GM23338 (cell line): Measurements from ENCODE around the gene RAB17. TPM values are rescaled to one million over a fixed set of nuclear protein-coding genes. Genes with fewer than 3 reads are reported as not detected.

ENCODE experiments used
- ATAC-seq: fragments of 200-7000 bp; cut with Tn5 transposase; 3 replicates; pipeline ENCODE4 v1.9.1; 2020
- DNase-seq: peaks from one replicate; pipeline ENCODE4 v3.0.0-alpha.2; 2015; ENCODE audit warnings: low spot score
- H2AFZ ChIP-seq: fragments of 200-600 bp; sonication (generic); 2 replicates; pipeline ENCODE4 v1.8.0; 2016; ENCODE audit warnings: antibody characterized with exemption, mild to moderate bottlenecking, moderate library complexity
- H3F3A ChIP-seq: fragments of 200-600 bp; sonication (generic); replicated peaks from 2 replicates; pipeline ENCODE4 v1.8.0; 2017; ENCODE audit warnings: antibody characterized with exemption, mixed run types, low read depth
- H3K27ac ChIP-seq: fragments of 200-600 bp; sonication (generic); 2 replicates; pipeline ENCODE4 v1.6.1; 2016; ENCODE audit warnings: low read depth
- H3K27me3 ChIP-seq: fragments of 200-600 bp; sonication (generic); 2 replicates; pipeline ENCODE4 v1.8.0; 2016; ENCODE audit warnings: mild to moderate bottlenecking, mixed run types, moderate library complexity; ENCODE audit not compliant: insufficient read depth
- H3K36me3 ChIP-seq: fragments of 200-600 bp; sonication (generic); 2 replicates; pipeline ENCODE4 v1.8.0; 2016; ENCODE audit warnings: mild to moderate bottlenecking; ENCODE audit not compliant: insufficient read depth
- H3K4me1 ChIP-seq: fragments of 200-600 bp; sonication (generic); 2 replicates; pipeline ENCODE4 v1.8.0; 2016; ENCODE audit warnings: mild to moderate bottlenecking, moderate library complexity; ENCODE audit not compliant: insufficient read depth
- H3K4me2 ChIP-seq: fragments of 200-600 bp; sonication (generic); 2 replicates; pipeline ENCODE4 v1.7.1; 2017; ENCODE audit warnings: mixed run types
- H3K4me3 ChIP-seq: fragments of 200-600 bp; sonication (generic); 2 replicates; pipeline ENCODE4 v1.6.1; 2016; ENCODE audit warnings: mixed run types
- H3K79me2 ChIP-seq: fragments of 200-600 bp; sonication (generic); replicated peaks from 2 replicates; pipeline ENCODE4 v1.8.0; 2017; ENCODE audit warnings: mild to moderate bottlenecking; ENCODE audit not compliant: insufficient read depth
- H3K9me2 ChIP-seq: fragments of 200-600 bp; sonication (generic); 2 replicates; pipeline ENCODE4 v1.8.0; 2017; ENCODE audit not compliant: insufficient read depth
- H4K20me1 ChIP-seq: fragments of 200-600 bp; sonication (generic); replicated peaks from 2 replicates; pipeline ENCODE4 v1.8.0; 2017; ENCODE audit warnings: mild to moderate bottlenecking; ENCODE audit not compliant: insufficient read depth
- H3K27ac Mint-ChIP-seq: 2 replicates; pipeline ENCODE4 v1.8.0; 2020; ENCODE audit warnings: inconsistent platforms, mild to moderate bottlenecking, moderate library complexity, mixed read lengths
- H3K27me3 Mint-ChIP-seq: 3 replicates; pipeline ENCODE4 v1.8.0; 2022; ENCODE audit warnings: low read depth, mild to moderate bottlenecking, moderate library complexity, mixed read lengths, inconsistent platforms; ENCODE audit not compliant: insufficient read depth, poor library complexity
- H3K36me3 Mint-ChIP-seq: 3 replicates; pipeline ENCODE4 v1.8.0; 2021; ENCODE audit warnings: low read depth, mild to moderate bottlenecking, inconsistent platforms, moderate library complexity, mixed read lengths
- H3K4me1 Mint-ChIP-seq: 3 replicates; pipeline ENCODE4 v1.8.0; 2020; ENCODE audit warnings: mild to moderate bottlenecking, inconsistent platforms, mixed read lengths
- H3K4me3 Mint-ChIP-seq: 3 replicates; pipeline ENCODE4 v1.8.0; 2021; ENCODE audit warnings: moderate library complexity, mild to moderate bottlenecking, inconsistent platforms, mixed read lengths
- H3K9me3 Mint-ChIP-seq: 3 replicates; pipeline ENCODE4 v1.8.0; 2020; ENCODE audit warnings: moderate library complexity, mild to moderate bottlenecking, inconsistent platforms, mixed read lengths
- CREB1 ChIP-seq: fragments of 250-450 bp; sonication (Bioruptor Pico); IDR thresholded peaks from 2 replicates; pipeline ENCODE4 v1.5.0; 2020; ENCODE audit warnings: low read depth, mild to moderate bottlenecking, moderate library complexity
- JUNB ChIP-seq: IDR thresholded peaks from one replicate; pipeline ENCODE4 v1.6.1; 2016; ENCODE audit warnings: antibody characterized with exemption; ENCODE audit not compliant: unreplicated experiment
- POLR2AphosphoS5 ChIP-seq: IDR thresholded peaks from 2 replicates; pipeline ENCODE4 v1.6.1; 2016; ENCODE audit warnings: antibody characterized with exemption, low read depth
- STAT1 ChIP-seq: IDR thresholded peaks from one replicate; pipeline ENCODE4 v1.6.1; 2016; ENCODE audit warnings: antibody characterized with exemption; ENCODE audit not compliant: unreplicated experiment
- ZNF331 ChIP-seq: fragments of 250-450 bp; sonication (Bioruptor Pico); IDR thresholded peaks from 2 replicates; pipeline ENCODE4 v1.5.0; 2020; ENCODE audit warnings: low read depth, mild to moderate bottlenecking, moderate library complexity
- polyA plus RNA-seq: library from polyadenylated mRNA; unstranded; fragments of >200 nt; fragmentation: Nextera tagmentation; extraction: Ambion mirVana; gene quantifications from 2 replicates; pipeline ENCODE4 v1.2.1, GENCODE V29; 2016
- total RNA-seq: library from RNA; depleted of rRNA; stranded (reverse); fragments of >200 nt; shearing (Covaris generic); gene quantifications from 2 replicates; pipeline ENCODE4 v1.2.3, GENCODE V29; 2014
- TF ChIP-seq, protein P1 (sequence below): IDR thresholded peaks from one replicate; pipeline ENCODE4 v1.6.1; 2018; ENCODE audit warnings: antibody characterized with exemption; ENCODE audit not compliant: unreplicated experiment
- TF ChIP-seq, protein P2 (sequence below), 2 experiments: fragments of 200-600 bp in 1 of 2; sonication (generic) in 1 of 2; conservative IDR thresholded peaks; 2 replicates each; pipeline versions ENCODE4 v1.5.1 to v1.6.1; 2016 to 2017; ENCODE audit warnings: antibody characterized with exemption in 2 of 2, low read depth in 2 of 2, mild to moderate bottlenecking in 2 of 2, moderate library complexity in 1 of 2
- TF ChIP-seq, protein P3 (sequence below): fragments of 250-450 bp; sonication (Bioruptor Pico); IDR thresholded peaks from 2 replicates; pipeline ENCODE4 v1.5.0; 2020; ENCODE audit warnings: mild to moderate bottlenecking, moderate library complexity

Gene RAB17
- total and polyA plus RNA-seq, 2 experiments from 2014 or later = 22.4 to 26.9 TPM

DNA sequence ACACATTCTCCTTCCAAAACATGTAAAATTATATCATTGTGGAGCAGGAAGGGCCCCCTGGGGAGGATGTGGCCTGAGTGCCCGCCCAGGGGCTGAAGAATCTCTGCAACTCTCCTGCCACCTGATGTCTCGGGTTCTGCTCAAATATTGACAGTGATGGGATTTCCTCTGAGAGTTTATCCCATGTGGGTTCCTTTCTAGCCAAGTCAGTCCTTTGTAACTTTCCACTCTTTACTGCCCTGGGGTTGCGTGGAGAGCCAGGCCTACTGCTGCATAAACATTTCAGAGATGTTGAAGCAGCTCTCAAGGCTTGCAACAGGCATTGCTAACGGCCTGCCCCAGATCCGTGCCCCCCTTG, 4.0 kb upstream of the RAB17 start (continued):
- TF ChIP-seq, protein P1, sequence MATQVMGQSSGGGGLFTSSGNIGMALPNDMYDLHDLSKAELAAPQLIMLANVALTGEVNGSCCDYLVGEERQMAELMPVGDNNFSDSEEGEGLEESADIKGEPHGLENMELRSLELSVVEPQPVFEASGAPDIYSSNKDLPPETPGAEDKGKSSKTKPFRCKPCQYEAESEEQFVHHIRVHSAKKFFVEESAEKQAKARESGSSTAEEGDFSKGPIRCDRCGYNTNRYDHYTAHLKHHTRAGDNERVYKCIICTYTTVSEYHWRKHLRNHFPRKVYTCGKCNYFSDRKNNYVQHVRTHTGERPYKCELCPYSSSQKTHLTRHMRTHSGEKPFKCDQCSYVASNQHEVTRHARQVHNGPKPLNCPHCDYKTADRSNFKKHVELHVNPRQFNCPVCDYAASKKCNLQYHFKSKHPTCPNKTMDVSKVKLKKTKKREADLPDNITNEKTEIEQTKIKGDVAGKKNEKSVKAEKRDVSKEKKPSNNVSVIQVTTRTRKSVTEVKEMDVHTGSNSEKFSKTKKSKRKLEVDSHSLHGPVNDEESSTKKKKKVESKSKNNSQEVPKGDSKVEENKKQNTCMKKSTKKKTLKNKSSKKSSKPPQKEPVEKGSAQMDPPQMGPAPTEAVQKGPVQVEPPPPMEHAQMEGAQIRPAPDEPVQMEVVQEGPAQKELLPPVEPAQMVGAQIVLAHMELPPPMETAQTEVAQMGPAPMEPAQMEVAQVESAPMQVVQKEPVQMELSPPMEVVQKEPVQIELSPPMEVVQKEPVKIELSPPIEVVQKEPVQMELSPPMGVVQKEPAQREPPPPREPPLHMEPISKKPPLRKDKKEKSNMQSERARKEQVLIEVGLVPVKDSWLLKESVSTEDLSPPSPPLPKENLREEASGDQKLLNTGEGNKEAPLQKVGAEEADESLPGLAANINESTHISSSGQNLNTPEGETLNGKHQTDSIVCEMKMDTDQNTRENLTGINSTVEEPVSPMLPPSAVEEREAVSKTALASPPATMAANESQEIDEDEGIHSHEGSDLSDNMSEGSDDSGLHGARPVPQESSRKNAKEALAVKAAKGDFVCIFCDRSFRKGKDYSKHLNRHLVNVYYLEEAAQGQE = no peak
- TF ChIP-seq, protein P2, sequence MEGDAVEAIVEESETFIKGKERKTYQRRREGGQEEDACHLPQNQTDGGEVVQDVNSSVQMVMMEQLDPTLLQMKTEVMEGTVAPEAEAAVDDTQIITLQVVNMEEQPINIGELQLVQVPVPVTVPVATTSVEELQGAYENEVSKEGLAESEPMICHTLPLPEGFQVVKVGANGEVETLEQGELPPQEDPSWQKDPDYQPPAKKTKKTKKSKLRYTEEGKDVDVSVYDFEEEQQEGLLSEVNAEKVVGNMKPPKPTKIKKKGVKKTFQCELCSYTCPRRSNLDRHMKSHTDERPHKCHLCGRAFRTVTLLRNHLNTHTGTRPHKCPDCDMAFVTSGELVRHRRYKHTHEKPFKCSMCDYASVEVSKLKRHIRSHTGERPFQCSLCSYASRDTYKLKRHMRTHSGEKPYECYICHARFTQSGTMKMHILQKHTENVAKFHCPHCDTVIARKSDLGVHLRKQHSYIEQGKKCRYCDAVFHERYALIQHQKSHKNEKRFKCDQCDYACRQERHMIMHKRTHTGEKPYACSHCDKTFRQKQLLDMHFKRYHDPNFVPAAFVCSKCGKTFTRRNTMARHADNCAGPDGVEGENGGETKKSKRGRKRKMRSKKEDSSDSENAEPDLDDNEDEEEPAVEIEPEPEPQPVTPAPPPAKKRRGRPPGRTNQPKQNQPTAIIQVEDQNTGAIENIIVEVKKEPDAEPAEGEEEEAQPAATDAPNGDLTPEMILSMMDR (conservative IDR thresholded peaks at IDR 0.05; ENCODE audit: low read depth in 2 of 2) = no peak

DNA sequence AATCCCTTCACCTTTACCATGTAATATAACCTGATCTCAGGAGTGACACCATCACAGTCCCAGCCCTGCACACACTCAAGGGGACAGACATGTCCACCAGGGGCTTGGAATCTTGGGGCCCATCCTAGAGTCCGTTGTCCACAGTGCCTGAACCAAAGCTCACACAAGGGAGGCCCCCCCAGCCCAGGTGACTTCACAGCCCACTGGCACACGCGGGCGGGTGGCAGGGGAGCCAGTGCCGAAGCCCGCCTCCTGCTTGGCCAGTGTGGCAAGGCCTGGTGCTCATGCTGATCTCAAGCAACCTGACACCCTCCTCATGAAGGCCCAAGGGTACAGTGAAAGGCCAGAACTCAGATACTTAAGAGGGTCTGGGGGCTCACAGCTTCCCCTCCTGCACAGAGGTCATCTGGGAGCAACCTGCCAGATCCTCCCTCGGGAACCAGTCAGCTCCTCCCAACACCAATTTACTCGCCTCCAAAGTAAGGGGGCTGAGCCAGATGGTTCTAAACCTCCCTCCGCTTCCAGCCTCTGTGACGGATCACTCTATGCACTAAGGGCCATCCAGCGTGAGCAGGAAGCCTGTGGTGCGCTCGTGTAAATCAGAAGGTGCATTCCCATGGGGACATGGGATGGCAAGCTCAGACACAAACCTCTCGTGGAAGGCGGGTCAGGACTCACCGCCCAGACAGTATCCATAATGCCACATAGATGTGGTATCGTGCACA, 3.2 kb upstream of the RAB17 start:
- H3K9me2 ChIP-seq = no peaks in the 10 kb centered on the region
- H3K27me3 ChIP-seq = no peaks in the 10 kb centered on the region
- H2AFZ ChIP-seq = 0 out of 2 replicates have a peak overlapping the region, but pooled peaks have one; percentile 32
- H3K4me1 Mint-ChIP-seq = peaks cover 71% of the 10 kb centered on the region
- peaks cover 10% of the 10 kb centered on the region; the same call in 1 of the 2 replicates for H3K79me2 ChIP-seq
- no peak overlapping the region for H3K4me3 ChIP-seq
- peaks cover 39% of the 10 kb centered on the region for H3K4me1 ChIP-seq
- 0 out of 2 replicates have a peak, but pooled peaks cover 9% of the 10 kb centered on the region for H3F3A ChIP-seq
- peak overlapping the region; percentile 42 for H3K4me2 ChIP-seq
- H3K27ac ChIP-seq = peak overlapping the region; percentile 87; the same call in 1 of the 2 replicates
- peak overlapping the region; percentile 28; the same call in 1 of the 3 replicates for H3K4me3 Mint-ChIP-seq
- no peaks in the 10 kb centered on the region for H4K20me1 ChIP-seq
- H3K27me3 Mint-ChIP-seq = peaks cover 17% of the 10 kb centered on the region
- no peaks in the 10 kb centered on the region; the same call in 2 of the 3 replicates for H3K9me3 Mint-ChIP-seq
- H3K27ac Mint-ChIP-seq = peak overlapping the region; percentile 63
- ATAC-seq (peak; percentile 8), DNase-seq (no peak)
- peaks cover 3% of the 10 kb centered on the region; the same call in 1 of the 3 replicates for H3K36me3 Mint-ChIP-seq
- no peaks in the 10 kb centered on the region for H3K36me3 ChIP-seq
- TF ChIP-seq ZNF331 (no peak), CREB1 (CRISPR knock-in tag) (no peak), JUNB (no peak), POLR2AphosphoS5 (no peak), STAT1 (no peak)
- TF ChIP-seq, protein P1 = no peak
- TF ChIP-seq, protein P3, sequence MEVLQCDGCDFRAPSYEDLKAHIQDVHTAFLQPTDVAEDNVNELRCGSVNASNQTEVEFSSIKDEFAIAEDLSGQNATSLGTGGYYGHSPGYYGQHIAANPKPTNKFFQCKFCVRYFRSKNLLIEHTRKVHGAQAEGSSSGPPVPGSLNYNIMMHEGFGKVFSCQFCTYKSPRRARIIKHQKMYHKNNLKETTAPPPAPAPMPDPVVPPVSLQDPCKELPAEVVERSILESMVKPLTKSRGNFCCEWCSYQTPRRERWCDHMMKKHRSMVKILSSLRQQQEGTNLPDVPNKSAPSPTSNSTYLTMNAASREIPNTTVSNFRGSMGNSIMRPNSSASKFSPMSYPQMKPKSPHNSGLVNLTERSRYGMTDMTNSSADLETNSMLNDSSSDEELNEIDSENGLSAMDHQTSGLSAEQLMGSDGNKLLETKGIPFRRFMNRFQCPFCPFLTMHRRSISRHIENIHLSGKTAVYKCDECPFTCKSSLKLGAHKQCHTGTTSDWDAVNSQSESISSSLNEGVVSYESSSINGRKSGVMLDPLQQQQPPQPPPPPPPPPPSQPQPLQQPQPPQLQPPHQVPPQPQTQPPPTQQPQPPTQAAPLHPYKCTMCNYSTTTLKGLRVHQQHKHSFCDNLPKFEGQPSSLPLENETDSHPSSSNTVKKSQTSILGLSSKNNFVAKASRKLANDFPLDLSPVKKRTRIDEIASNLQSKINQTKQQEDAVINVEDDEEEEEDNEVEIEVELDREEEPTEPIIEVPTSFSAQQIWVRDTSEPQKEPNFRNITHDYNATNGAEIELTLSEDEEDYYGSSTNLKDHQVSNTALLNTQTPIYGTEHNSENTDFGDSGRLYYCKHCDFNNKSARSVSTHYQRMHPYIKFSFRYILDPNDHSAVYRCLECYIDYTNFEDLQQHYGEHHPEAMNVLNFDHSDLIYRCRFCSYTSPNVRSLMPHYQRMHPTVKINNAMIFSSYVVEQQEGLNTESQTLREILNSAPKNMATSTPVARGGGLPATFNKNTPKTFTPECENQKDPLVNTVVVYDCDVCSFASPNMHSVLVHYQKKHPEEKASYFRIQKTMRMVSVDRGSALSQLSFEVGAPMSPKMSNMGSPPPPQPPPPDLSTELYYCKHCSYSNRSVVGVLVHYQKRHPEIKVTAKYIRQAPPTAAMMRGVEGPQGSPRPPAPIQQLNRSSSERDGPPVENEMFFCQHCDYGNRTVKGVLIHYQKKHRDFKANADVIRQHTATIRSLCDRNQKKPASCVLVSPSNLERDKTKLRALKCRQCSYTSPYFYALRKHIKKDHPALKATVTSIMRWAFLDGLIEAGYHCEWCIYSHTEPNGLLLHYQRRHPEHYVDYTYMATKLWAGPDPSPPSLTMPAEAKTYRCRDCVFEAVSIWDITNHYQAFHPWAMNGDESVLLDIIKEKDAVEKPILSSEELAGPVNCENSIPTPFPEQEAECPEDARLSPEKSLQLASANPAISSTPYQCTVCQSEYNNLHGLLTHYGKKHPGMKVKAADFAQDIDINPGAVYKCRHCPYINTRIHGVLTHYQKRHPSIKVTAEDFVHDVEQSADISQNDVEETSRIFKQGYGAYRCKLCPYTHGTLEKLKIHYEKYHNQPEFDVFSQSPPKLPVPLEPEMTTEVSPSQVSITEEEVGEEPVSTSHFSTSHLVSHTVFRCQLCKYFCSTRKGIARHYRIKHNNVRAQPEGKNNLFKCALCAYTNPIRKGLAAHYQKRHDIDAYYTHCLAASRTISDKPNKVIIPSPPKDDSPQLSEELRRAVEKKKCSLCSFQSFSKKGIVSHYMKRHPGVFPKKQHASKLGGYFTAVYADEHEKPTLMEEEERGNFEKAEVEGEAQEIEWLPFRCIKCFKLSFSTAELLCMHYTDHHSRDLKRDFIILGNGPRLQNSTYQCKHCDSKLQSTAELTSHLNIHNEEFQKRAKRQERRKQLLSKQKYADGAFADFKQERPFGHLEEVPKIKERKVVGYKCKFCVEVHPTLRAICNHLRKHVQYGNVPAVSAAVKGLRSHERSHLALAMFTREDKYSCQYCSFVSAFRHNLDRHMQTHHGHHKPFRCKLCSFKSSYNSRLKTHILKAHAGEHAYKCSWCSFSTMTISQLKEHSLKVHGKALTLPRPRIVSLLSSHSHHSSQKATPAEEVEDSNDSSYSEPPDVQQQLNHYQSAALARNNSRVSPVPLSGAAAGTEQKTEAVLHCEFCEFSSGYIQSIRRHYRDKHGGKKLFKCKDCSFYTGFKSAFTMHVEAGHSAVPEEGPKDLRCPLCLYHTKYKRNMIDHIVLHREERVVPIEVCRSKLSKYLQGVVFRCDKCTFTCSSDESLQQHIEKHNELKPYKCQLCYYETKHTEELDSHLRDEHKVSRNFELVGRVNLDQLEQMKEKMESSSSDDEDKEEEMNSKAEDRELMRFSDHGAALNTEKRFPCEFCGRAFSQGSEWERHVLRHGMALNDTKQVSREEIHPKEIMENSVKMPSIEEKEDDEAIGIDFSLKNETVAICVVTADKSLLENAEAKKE (CRISPR knock-in tag) = no peak
